ENCODE measurements around the gene SCNN1A.
A peak's percentile ranks its signal among the peaks of the same experiment; 100 is the strongest.

The SCNN1A gene

DNA sequence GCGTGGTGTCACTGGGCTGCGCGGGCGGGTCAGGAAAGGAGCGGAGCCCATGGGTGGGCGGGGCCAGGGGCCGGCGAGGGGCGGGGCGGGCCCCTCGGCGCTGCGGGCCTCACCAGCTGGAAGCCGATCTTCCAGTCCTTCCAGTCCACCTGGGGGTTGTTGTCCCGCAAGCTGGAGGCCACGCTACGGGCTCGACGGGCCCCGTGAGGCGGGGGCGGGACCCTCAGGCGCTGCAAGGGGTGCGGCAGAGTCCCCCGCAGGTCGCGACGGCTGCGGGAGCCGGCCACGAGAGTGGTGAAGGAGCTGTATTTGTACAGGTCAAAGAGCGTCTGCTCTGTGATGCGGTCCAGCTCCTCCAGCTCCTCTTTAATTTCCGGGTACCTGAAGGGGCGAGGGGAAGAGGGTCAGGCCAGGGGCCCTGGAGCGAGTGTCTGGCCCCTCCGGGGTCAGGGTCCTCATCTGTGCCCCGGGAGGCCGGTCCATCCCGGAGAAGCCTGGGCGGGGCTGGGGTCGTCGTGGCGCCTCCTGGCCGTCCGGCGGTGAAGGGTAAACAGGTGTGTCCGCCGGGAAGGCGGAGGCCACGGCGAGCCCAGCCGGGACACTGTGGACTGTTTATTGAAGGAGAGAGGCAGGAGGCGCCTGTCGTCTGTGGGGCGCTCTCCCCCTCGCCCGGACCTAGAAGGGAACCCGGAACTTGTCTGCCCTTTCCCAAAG is 11.9 kb downstream of the SCNN1A start:
- no peaks in the 10 kb centered on the region for H3K4me1 ChIP-seq (ENCODE audit: control insufficient read depth, low read depth, low read length)
- no peak overlapping the region for H3K27ac ChIP-seq (ENCODE audit: low read length)
- H3K9ac ChIP-seq (ENCODE audit: low read length), result no peak overlapping the region
- H3K36me3 ChIP-seq (ENCODE audit: control insufficient read depth, low read depth, low read length), result peaks cover 24% of the 10 kb centered on the region
- no peaks in the 10 kb centered on the region for H3K9me3 ChIP-seq (ENCODE audit: control insufficient read depth, low read depth, low read length)
- H3K27me3 ChIP-seq (ENCODE audit: control insufficient read depth, insufficient read depth, low read length), result no peaks in the 10 kb centered on the region
- peak overlapping the region; percentile 62 for H3K4me3 ChIP-seq (ENCODE audit: low read length)

DNA sequence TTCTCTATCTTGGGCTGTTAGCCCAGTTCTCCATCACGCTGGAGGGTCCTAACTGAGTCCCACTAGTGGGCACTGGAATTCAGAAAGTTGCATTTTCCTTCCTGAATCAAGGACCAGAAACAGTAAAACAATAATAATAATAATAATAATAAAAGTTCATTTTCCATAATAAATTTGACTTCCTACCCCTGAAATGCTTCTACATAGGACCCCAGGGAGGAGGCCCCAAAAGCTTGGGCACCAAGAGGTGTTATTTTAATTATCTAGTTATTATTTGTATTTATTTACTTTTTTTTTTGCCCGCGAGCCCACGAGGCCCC is 12.4 kb downstream of the SCNN1A start:
- Histone ChIP-seq H3K4me3 (ENCODE audit: low read length) (no peak overlapping the region), H3K4me1 (ENCODE audit: control insufficient read depth, low read depth, low read length) (no peaks in the 10 kb centered on the region), H3K27ac (ENCODE audit: low read length) (no peak overlapping the region), H3K36me3 (ENCODE audit: control insufficient read depth, low read depth, low read length) (peaks cover 24% of the 10 kb centered on the region), H3K27me3 (ENCODE audit: control insufficient read depth, insufficient read depth, low read length) (no peaks in the 10 kb centered on the region), H3K9ac (ENCODE audit: low read length) (no peak overlapping the region), H3K9me3 (ENCODE audit: control insufficient read depth, low read depth, low read length) (no peaks in the 10 kb centered on the region)

DNA sequence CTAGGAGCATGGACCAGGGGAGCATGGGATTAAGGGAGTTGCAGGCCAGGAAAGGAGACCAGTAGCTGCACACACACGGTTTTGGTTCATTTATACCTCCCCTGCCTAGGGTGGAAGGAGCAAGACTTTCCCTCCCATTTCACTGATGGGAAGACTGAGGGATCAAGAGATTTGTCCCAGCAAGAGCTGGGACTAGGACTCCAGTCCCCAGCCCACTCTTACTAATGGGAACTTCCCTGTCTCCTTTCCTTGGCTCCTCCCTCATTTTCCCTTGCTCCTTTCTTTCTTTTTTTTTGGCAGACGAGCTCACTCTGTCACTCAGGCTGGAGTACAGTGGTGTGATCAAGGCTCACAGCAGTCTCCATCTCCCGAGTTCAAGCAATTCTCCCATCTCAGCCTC is 13.0 kb downstream of the SCNN1A start:
- Histone ChIP-seq H3K27ac (ENCODE audit: low read length) (no peak overlapping the region), H3K36me3 (ENCODE audit: control insufficient read depth, low read depth, low read length) (peaks cover 24% of the 10 kb centered on the region), H3K9me3 (ENCODE audit: control insufficient read depth, low read depth, low read length) (no peaks in the 10 kb centered on the region), H3K4me3 (ENCODE audit: low read length) (no peak overlapping the region), H3K27me3 (ENCODE audit: control insufficient read depth, insufficient read depth, low read length) (no peaks in the 10 kb centered on the region), H3K4me1 (ENCODE audit: control insufficient read depth, low read depth, low read length) (no peaks in the 10 kb centered on the region), H3K9ac (ENCODE audit: low read length) (no peak overlapping the region)

DNA sequence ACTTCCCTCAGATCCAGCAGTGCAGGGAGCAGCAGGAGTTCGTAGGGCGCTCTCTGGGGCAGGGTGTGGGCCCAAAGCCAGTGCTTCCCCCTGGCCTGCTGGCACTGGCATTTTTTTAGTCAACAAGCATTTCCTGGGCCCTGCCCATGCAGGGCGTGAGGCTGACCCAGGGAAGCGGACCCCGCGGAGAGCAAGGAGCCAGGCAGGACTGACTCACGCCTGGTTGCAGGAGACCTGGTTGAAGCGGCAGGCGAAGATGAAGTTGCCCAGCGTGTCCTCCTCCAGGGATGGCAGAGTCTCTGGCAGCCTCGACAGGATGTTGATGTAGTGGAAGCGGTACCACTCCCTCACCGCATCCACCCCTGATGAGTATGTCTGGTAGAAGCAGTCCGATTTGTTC is 13.5 kb downstream of the SCNN1A start:
- Histone ChIP-seq H3K9me3 (ENCODE audit: control insufficient read depth, low read depth, low read length) (no peaks in the 10 kb centered on the region), H3K9ac (ENCODE audit: low read length) (no peak overlapping the region), H3K4me3 (ENCODE audit: low read length) (no peak overlapping the region), H3K27ac (ENCODE audit: low read length) (no peak overlapping the region), H3K27me3 (ENCODE audit: control insufficient read depth, insufficient read depth, low read length) (no peaks in the 10 kb centered on the region), H3K36me3 (ENCODE audit: control insufficient read depth, low read depth, low read length) (peaks cover 27% of the 10 kb centered on the region), H3K4me1 (ENCODE audit: control insufficient read depth, low read depth, low read length) (no peaks in the 10 kb centered on the region)

DNA sequence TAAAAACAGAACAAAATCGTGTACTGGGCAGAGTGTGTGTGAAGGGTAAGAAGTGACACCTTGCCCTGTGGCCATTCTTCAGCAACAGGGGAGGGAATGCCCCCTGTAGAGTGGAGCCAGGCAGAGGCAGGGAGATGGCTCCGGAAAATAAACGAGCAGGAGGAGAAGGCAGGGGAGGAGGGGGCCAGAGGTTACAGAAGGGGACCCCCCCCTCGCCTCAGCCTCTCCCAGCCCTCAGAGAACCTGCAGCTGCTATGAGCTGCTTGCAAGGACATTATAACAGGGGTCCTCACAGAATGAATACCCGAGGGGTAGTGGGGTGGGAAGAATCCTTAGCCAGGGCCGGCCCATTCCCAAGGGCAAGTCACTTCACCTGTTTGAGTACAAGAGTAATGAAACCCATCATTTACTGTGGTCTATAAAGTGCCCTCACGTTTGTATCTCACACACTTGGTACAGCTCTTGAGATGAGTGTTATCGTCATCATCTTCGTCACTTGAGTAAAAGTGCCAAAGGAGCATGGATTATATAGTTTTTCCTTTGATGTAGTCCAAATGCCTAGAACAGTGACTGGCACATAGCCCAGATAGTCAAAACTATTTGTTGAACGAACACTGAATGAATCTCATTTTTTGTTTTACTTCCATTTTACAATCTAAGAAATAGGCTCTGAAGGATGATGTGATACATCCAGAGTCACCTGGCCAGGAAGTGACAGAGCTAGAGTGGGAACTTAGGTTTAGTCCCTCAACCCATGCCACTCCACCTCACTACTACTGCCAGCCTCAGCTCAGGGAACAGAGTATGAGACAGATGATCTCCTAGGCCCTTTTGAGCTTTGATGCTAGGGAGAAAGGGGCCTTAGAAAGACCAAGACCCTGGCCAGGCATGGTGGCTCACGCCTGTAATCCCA is 14.5 kb downstream of the SCNN1A start:
- Histone ChIP-seq H3K27ac (ENCODE audit: low read length) (no peak overlapping the region), H3K9ac (ENCODE audit: low read length) (no peak overlapping the region), H3K27me3 (ENCODE audit: control insufficient read depth, insufficient read depth, low read length) (no peaks in the 10 kb centered on the region), H3K9me3 (ENCODE audit: control insufficient read depth, low read depth, low read length) (no peaks in the 10 kb centered on the region), H3K36me3 (ENCODE audit: control insufficient read depth, low read depth, low read length) (peaks cover 34% of the 10 kb centered on the region), H3K4me1 (ENCODE audit: control insufficient read depth, low read depth, low read length) (no peaks in the 10 kb centered on the region), H3K4me3 (ENCODE audit: low read length) (no peak overlapping the region)

DNA sequence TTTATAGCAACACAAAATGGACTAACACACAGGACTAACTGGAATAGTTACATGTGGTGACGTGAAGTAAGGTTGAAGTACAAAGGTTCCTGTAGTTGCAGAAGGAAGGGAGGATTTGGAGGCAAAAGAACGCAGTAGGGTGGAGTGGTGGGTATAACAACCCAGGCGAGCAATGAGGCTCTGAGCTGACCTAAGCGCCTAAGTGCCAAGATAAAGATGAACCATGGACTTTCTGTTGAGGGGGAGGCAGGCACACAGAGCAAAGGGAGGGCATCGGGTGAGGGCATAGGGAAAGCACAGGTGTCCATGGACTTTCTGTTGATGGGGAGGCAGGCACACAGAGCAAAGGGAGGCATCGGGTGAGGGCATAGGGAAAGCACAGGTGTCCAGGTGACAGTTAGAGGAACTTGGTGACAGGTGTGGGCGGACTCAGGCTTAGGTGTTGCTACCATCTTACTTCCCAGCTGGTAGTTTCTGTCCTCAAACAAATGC is 15.2 kb downstream of the SCNN1A start:
- H3K4me1 ChIP-seq (ENCODE audit: control insufficient read depth, low read depth, low read length), result no peaks in the 10 kb centered on the region
- no peak overlapping the region for H3K4me3 ChIP-seq (ENCODE audit: low read length)
- H3K27me3 ChIP-seq (ENCODE audit: control insufficient read depth, insufficient read depth, low read length), result no peaks in the 10 kb centered on the region
- no peak overlapping the region for H3K27ac ChIP-seq (ENCODE audit: low read length)
- no peak overlapping the region for H3K9ac ChIP-seq (ENCODE audit: low read length)
- H3K9me3 ChIP-seq (ENCODE audit: control insufficient read depth, low read depth, low read length), result no peaks in the 10 kb centered on the region
- H3K36me3 ChIP-seq (ENCODE audit: control insufficient read depth, low read depth, low read length), result peaks cover 37% of the 10 kb centered on the region

DNA sequence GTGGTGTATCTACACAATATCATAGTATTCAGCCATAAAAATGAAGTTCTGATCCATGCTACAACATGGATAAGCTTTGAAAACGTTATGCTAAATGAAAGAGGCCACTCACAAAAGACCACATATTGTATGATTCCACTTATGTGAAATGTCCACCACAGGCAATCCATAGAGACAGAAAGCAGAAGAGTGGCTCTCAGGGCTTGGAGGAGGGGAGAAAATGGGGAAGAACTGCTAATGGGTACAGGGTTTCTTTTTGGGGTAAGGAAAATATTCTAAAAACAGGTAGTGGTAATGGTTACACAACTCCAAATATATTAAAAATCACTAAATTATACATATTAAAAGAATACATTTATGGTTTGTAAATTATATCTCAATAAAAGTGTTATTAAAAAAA is 16.5 kb downstream of the SCNN1A start:
- H3K4me3 ChIP-seq (ENCODE audit: low read length), result no peak overlapping the region
- H3K4me1 ChIP-seq (ENCODE audit: control insufficient read depth, low read depth, low read length), result no peaks in the 10 kb centered on the region
- H3K36me3 ChIP-seq (ENCODE audit: control insufficient read depth, low read depth, low read length), result peaks cover 37% of the 10 kb centered on the region
- no peak overlapping the region for H3K27ac ChIP-seq (ENCODE audit: low read length)
- no peak overlapping the region for H3K9ac ChIP-seq (ENCODE audit: low read length)
- H3K9me3 ChIP-seq (ENCODE audit: control insufficient read depth, low read depth, low read length), result no peaks in the 10 kb centered on the region
- no peaks in the 10 kb centered on the region for H3K27me3 ChIP-seq (ENCODE audit: control insufficient read depth, insufficient read depth, low read length)

DNA sequence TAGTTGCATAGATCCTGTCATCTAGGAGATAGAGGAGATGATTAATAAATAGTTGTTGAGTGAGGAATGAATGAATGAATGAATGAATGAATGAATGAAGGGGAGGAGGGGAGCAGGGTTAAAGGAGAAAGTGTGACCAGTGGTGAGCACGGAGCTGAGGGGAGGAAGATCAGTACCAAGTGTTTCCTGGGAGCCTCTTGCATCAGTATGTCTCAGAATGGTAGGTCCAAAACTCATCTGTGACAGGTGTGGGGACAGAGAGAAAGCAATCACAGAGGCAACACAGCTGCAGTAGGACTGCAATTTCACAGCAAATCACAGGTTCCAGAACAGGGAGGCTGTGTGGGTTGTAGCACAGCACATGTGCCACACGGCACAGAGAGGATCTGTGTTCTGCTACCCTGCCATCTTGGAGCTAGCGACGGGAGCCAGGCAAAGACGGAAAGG is 19.0 kb downstream of the SCNN1A start:
- no peaks in the 10 kb centered on the region for H3K4me1 ChIP-seq (ENCODE audit: control insufficient read depth, low read depth, low read length)
- no peaks in the 10 kb centered on the region for H3K9me3 ChIP-seq (ENCODE audit: control insufficient read depth, low read depth, low read length)
- H3K27ac ChIP-seq (ENCODE audit: low read length), result no peak overlapping the region
- H3K4me3 ChIP-seq (ENCODE audit: low read length), result no peak overlapping the region
- H3K36me3 ChIP-seq (ENCODE audit: control insufficient read depth, low read depth, low read length), result peaks cover 28% of the 10 kb centered on the region
- H3K9ac ChIP-seq (ENCODE audit: low read length), result no peak overlapping the region
- no peaks in the 10 kb centered on the region for H3K27me3 ChIP-seq (ENCODE audit: control insufficient read depth, insufficient read depth, low read length)

DNA sequence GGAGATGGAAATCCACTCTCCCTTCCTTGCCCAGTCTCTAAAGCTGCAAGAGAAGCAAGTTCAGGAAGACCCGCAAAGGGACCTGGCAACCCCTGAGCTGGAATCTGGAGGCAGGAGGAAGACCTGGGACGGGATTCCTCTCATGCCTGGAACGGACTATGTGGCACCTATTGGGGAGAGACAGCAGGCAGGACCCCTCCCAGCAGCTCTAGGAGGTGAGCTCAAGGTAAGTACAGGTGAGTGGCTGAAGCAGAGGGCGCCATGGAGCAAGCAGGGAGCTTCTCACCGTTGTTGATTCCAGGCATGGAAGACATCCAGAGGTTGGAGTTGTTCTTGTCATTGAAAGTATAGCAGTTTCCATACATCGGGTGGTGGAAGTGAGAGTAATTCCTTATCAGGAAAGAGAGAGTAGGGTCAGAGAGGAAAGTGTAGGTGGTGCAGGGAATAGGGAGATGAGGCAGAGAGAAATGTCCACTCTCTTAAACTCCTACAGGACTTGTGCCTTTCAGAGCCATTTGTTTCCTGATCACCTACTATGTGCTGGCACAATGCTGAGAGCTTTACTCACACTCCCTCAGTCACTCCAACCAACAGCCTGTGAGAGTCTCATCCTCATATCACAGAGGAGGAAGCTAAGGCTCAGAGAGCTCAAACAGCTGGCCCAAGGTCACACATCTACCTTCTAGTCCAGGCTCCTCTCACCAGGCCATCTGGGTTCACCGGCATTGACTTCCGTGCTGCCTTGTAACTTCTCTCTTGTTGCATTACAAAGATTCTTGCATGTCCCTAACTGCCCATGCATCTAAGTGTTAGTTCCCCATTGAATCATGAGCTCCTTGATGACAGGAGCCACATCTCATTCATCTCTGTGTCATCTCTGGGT is 19.6 kb downstream of the SCNN1A start:
- Histone ChIP-seq H3K4me1 (ENCODE audit: control insufficient read depth, low read depth, low read length) (no peaks in the 10 kb centered on the region), H3K4me3 (ENCODE audit: low read length) (no peak overlapping the region), H3K36me3 (ENCODE audit: control insufficient read depth, low read depth, low read length) (peaks cover 22% of the 10 kb centered on the region)

DNA sequence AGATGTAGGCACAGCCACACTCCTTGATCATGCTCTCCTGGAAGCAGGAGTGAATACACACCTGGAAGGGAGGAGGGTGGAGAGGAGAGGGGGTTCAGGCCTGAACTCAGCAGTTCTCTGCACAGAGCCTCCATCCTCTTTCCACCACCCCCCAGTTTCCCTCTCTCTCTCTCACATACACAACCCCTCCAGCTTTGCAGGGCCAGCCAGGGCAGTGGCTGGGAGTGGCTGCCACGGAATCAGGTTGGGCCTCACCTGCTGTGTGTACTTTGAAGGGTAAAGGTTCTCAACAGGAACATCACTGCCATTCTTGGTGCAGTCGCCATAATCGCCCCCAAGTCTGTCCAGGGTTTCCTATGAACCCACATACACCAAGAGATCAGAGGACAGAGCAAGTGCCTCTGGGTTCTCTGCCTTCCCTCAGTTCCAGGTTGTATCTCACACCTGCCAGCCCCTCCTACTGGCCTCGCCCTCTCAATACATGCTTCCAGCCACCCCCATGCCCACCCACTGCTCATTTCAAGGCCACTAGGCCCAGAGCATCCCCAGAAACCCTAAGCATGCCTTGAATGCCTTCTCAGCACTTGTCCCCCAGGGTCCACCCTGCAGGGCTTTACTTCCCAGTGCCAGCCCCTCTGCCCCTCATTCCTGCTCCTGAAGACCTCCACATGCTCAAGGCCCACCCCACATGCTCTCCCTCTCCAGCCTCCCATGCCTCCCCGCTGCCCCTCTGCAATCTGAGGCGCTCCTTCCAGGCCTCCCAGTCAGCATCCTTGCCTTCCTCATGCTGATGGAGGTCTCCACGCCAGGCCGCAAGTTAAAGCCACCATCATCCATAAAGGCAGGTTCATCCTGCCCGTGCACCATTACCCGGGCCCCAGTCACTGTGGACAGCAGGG is 20.6 kb downstream of the SCNN1A start:
- H3K9ac ChIP-seq (ENCODE audit: low read length), result no peak overlapping the region
- no peaks in the 10 kb centered on the region for H3K4me1 ChIP-seq (ENCODE audit: control insufficient read depth, low read depth, low read length)
- H3K9me3 ChIP-seq (ENCODE audit: control insufficient read depth, low read depth, low read length), result no peaks in the 10 kb centered on the region
- no peak overlapping the region for H3K27ac ChIP-seq (ENCODE audit: low read length)
- H3K4me3 ChIP-seq (ENCODE audit: low read length), result no peak overlapping the region
- H3K36me3 ChIP-seq (ENCODE audit: control insufficient read depth, low read depth, low read length), result peaks cover 12% of the 10 kb centered on the region
- no peaks in the 10 kb centered on the region for H3K27me3 ChIP-seq (ENCODE audit: control insufficient read depth, insufficient read depth, low read length)

More for the DNA sequence above, 19.6 kb downstream of the SCNN1A start:
- Histone ChIP-seq H3K9ac (ENCODE audit: low read length) (no peak overlapping the region), H3K27me3 (ENCODE audit: control insufficient read depth, insufficient read depth, low read length) (no peaks in the 10 kb centered on the region), H3K9me3 (ENCODE audit: control insufficient read depth, low read depth, low read length) (no peaks in the 10 kb centered on the region), H3K27ac (ENCODE audit: low read length) (no peak overlapping the region)
